A549 (cell line): ENCODE measurements around the gene SLC47A2. TPM values are rescaled to one million over a fixed set of nuclear protein-coding genes. Genes with fewer than 3 reads are reported as not detected.

Experiments used
- ATAC-seq, 2 experiments: fragments of 200-7000 bp in 1 of 2; fragments of >200 bp in 1 of 2; cut with Nextera tagmentation in 1 of 2; cut with Tn5 transposase in 1 of 2; 3 replicates each; pipeline versions ENCODE4 v1.8.0 to v1.9.1; 2018 to 2020; ENCODE audit warnings: mild to moderate bottlenecking in 1 of 2, moderate library complexity in 1 of 2
- CTCF ChIA-PET: fragments of 300-600 bp; sonication (Branson Sonifier 250); formaldehyde crosslinking; extraction: SDS; loops from one replicate; lab custom pipeline; 2021; ENCODE audit warnings: antibody characterized with exemption, inconsistent platforms; lab: Yijun Ruan, JAX
- POLR2A ChIA-PET: fragments of 350-600 bp; formaldehyde crosslinking; extraction: SDS; loops from one replicate; lab custom pipeline; 2021; ENCODE audit warnings: antibody characterized with exemption, inconsistent platforms; lab: Yijun Ruan, JAX
- DNase-seq, 2 experiments: peaks; one replicate each; pipeline versions ENCODE4 v3.0.0 to v3.0.0-alpha.2; 2011 to 2016; ENCODE audit warnings: low read depth in 1 of 2, low spot score in 1 of 2
- FAIRE-seq: peaks from 2 replicates; lab custom pipeline; 2011; peaks lifted over from hg19 to GRCh38; lab: Jason Lieb, UNC
- H3K27ac ChIP-seq, 2 experiments: fragments of >200 bp; sonication (Bioruptor Twin); formaldehyde crosslinking; 3 replicates each; pipeline ENCODE4 v1.5.1; 2016 to 2017
- H3K4me1 ChIP-seq: fragments of >200 bp; sonication (Bioruptor Twin); formaldehyde crosslinking; 3 replicates; pipeline ENCODE4 v1.6.1; 2016
- H3K4me2 ChIP-seq: fragments of >200 bp; sonication (Bioruptor Twin); formaldehyde crosslinking; 3 replicates; pipeline ENCODE4 v1.6.1; 2016
- H3K4me3 ChIP-seq: fragments of >200 bp; sonication (Bioruptor Twin); formaldehyde crosslinking; 3 replicates; pipeline ENCODE4 v1.5.1; 2016
- H3K9me3 ChIP-seq: fragments of >200 bp; sonication (Bioruptor Twin); formaldehyde crosslinking; 3 replicates; pipeline ENCODE4 v1.6.1; 2016
- CHD4 ChIP-seq: fragments of 200-600 bp; sonication (generic); IDR thresholded peaks from 2 replicates; pipeline ENCODE4 v1.6.1; 2016; ENCODE audit warnings: antibody characterized with exemption, mild to moderate bottlenecking, borderline replicate concordance
- CTCF ChIP-seq: fragments of >200 bp; sonication (Bioruptor Twin); formaldehyde crosslinking; IDR thresholded peaks from 3 replicates; pipeline ENCODE4 v1.5.1; 2016
- ELK1 ChIP-seq: fragments of 150-350 bp; IDR thresholded peaks from 2 replicates; pipeline ENCODE4 v1.6.1; 2014; ENCODE audit warnings: low read depth, mild to moderate bottlenecking, low read length
- FOSB ChIP-seq: fragments of 250-450 bp; sonication (Bioruptor Pico); IDR thresholded peaks from 2 replicates; pipeline ENCODE4 v1.5.0; 2020; ENCODE audit warnings: mild to moderate bottlenecking, moderate library complexity
- HMGXB4 ChIP-seq: fragments of 250-450 bp; sonication (Bioruptor Pico); IDR thresholded peaks from 2 replicates; pipeline ENCODE4 v1.5.0; 2021; ENCODE audit warnings: mild to moderate bottlenecking, moderate library complexity, borderline replicate concordance
- JUN ChIP-seq, 2 experiments: fragments of >200 bp; sonication (Bioruptor Twin); formaldehyde crosslinking; IDR thresholded peaks; 2 replicates in 1 of 2; 3 replicates in 1 of 2; pipeline ENCODE4 v1.6.1; 2016 to 2017
- PHF8 ChIP-seq: fragments of 200-600 bp; sonication (generic); IDR thresholded peaks from 2 replicates; pipeline ENCODE4 v1.6.1; 2016; ENCODE audit warnings: low read depth, mild to moderate bottlenecking, antibody characterized with exemption, moderate library complexity, borderline replicate concordance
- POLR2AphosphoS2 ChIP-seq: conservative IDR thresholded peaks from 2 replicates; pipeline ENCODE4 v1.6.1; 2012; ENCODE audit warnings: low read length, improper control_type of control experiment, inconsistent platforms
- REST ChIP-seq: fragments of 200-600 bp; sonication (generic); IDR thresholded peaks from 2 replicates; pipeline ENCODE4 v1.6.1; 2016; ENCODE audit warnings: antibody characterized with exemption, mild to moderate bottlenecking, moderate library complexity
- RNF2 ChIP-seq: fragments of 200-600 bp; sonication (generic); IDR thresholded peaks from 2 replicates; pipeline ENCODE4 v1.6.1; 2016; ENCODE audit warnings: low read depth, mild to moderate bottlenecking, antibody characterized with exemption, moderate library complexity, borderline replicate concordance
- ZC3H11A ChIP-seq: fragments of 450-650 bp; IDR thresholded peaks from 2 replicates; pipeline ENCODE4 v1.6.1; 2014; ENCODE audit warnings: antibody characterized with exemption, mild to moderate bottlenecking
- WGBS: methylation state at CpG from one replicate; pipeline ENCODE4 v1.1.6; 2017; ENCODE audit errors: missing lambda C conversion rate; 5-methylcytosine and 5-hydroxymethylcytosine counted together
- polyA plus RNA-seq, 4 experiments: library from polyadenylated mRNA; depleted of rRNA in 3 of 4; stranded (reverse); fragments of >200 nt; fragmentation: RNase III in 1 of 4; extraction: RNeasy Plus Mini Kit Qiagen cat#74134 plus additional on column Dnase treatment in 1 of 4; gene quantifications; 2 replicates in 3 of 4; 3 replicates in 1 of 4; pipeline ENCODE4 v1.2.3, GENCODE V29; 2011 to 2017

Gene SLC47A2
- polyA plus RNA-seq, 2 of the 4 experiments (the other 2 are of a cell fraction), result 0.13 to 0.27 TPM

GRCh38 chr17:19739241-19740201 lies 23.1 kb upstream of the SLC47A2 start:
- H3K4me1 ChIP-seq, result peaks cover 70% of the 10 kb centered on the region
- peak overlapping the region in 1 of 2 experiments; percentile 98; a peak in 2 of 6 replicates for H3K27ac ChIP-seq
- FAIRE-seq (no peak), ATAC-seq (no peak), DNase-seq (no peak)
- ChIA-PET CTCF (interaction anchor here (1.0 to 20.1 kb wide), 3 partner anchors 9 to 50 kb away, joined by 4 to 681 read pairs (median 6); no protein-coding TSS in a partner anchor), POLR2A (interaction anchor here (1.0 to 1.8 kb wide), 3 partner anchors 9 to 14 kb away, joined by 3 to 6 read pairs (median 5); partner anchors contain the start of gene ALDH3A1)
- TF ChIP-seq POLR2AphosphoS2, result peak; percentile 37; the same call in 1 of the 2 replicates
- TF ChIP-seq ELK1, result no peak
- H3K4me3 ChIP-seq, result no peak overlapping the region
- 94% methylated on average over 21 of the region's 26 CpGs for WGBS
- no peaks in the 10 kb centered on the region for H3K9me3 ChIP-seq
- no peak overlapping the region for H3K4me2 ChIP-seq

- TF ChIP-seq CHD4, result no peak
- no peak for TF ChIP-seq CTCF
- TF ChIP-seq FOSB, result no peak
- no peak for TF ChIP-seq REST
- TF ChIP-seq PHF8, result no peak
- TF ChIP-seq HMGXB4, result no peak
- TF ChIP-seq ZC3H11A, result no peak
- TF ChIP-seq JUN (IDR thresholded peaks at IDR 0.05), result no peak; a peak in 1 of 5 replicates
- no peak for TF ChIP-seq RNF2
- TF ChIP-seq, all 56 proteins: peak for 0
- ChIA-PET CTCF (interaction anchor here (0.7 to 1.4 kb wide), 2 partner anchors 8 to 208 kb away, joined by 3 to 6 read pairs; no protein-coding TSS in a partner anchor), POLR2A (interaction anchor here (1.0 to 1.1 kb wide), 2 partner anchors 10 to 13 kb away, joined by 3 to 5 read pairs; partner anchors contain the start of gene ALDH3A1)
- Histone ChIP-seq H3K4me3 (no peak overlapping the region), H3K4me1 (peaks cover 70% of the 10 kb centered on the region), H3K4me2 (no peak overlapping the region), H3K27ac (peak overlapping the region in 1 of 2 experiments; percentile 15; a peak in 3 of 6 replicates), H3K9me3 (no peaks in the 10 kb centered on the region)
- 90% methylated on average over 9 of the region's 9 CpGs for WGBS
- DNase-seq, result no peak
- ATAC-seq, result no peak
- no peak for FAIRE-seq
Observed at GRCh38 chr17:19738757-19739156, 22.4 kb upstream of the SLC47A2 start.
